Stimulated activated CD4-positive, alpha-beta T cell treated with anti-CD3 and anti-CD28 coated beads, Interleukin-4, amount 100 ng/mL, for 4 hours (primary cell): ENCODE measurements around the gene PRR9.

Experiments
- DNase-seq, 2 experiments: peaks; one replicate each; pipeline ENCODE4 v3.0.0-alpha.2; 2020

Gene PRR9

GRCh38 chr1:153231363-153231762 is 14.0 kb downstream of the PRR9 start:
- no peak for DNase-seq

- no peak for DNase-seq
These were observed 14.4 kb downstream of the PRR9 start for GRCh38 chr1:153231785-153232184.

- no peak for DNase-seq
These were observed 15.2 kb downstream of the PRR9 start for GRCh38 chr1:153232553-153232952.

- DNase-seq, result no peak
These were observed 16.1 kb downstream of the PRR9 start for GRCh38 chr1:153233448-153233847.

GRCh38 chr1:153238527-153238926 is 21.1 kb downstream of the PRR9 start:
- no peak for DNase-seq

GRCh38 chr1:153242160-153242559 is 24.8 kb downstream of the PRR9 start:
- DNase-seq, result no peak

- DNase-seq, result no peak
These were observed 28.1 kb downstream of the PRR9 start for GRCh38 chr1:153245466-153245865.

- no peak for DNase-seq
These were observed 28.6 kb downstream of the PRR9 start for GRCh38 chr1:153246018-153246417.

GRCh38 chr1:153246825-153247224 is 29.4 kb downstream of the PRR9 start:
- no peak for DNase-seq

- DNase-seq, result no peak
These were observed 30.9 kb downstream of the PRR9 start for GRCh38 chr1:153248176-153248879.

GRCh38 chr1:153250166-153250565 is 32.8 kb downstream of the PRR9 start:
- no peak for DNase-seq

GRCh38 chr1:153251087-153251486 is 33.7 kb downstream of the PRR9 start:
- DNase-seq, result no peak

GRCh38 chr1:153251562-153251961 is 34.2 kb downstream of the PRR9 start:
- DNase-seq, result no peak

GRCh38 chr1:153251988-153252387 is 34.6 kb downstream of the PRR9 start:
- no peak for DNase-seq

GRCh38 chr1:153253076-153253475 is 35.7 kb downstream of the PRR9 start:
- DNase-seq, result no peak

- no peak for DNase-seq
These were observed 36.3 kb downstream of the PRR9 start for GRCh38 chr1:153253693-153254092.

GRCh38 chr1:153259387-153259786 is 42.0 kb downstream of the PRR9 start, which contains the start of gene LORICRIN:
Gene LORICRIN, plus strand, starts transcription at chr1:153259687. Its CDS starts 1,263 bp downstream, at chr1:153260950.
- DNase-seq, result no peak

GRCh38 chr1:153260585-153261280 is 43.3 kb downstream of the PRR9 start:
- peak in 1 of 2 experiments; percentile 14 for DNase-seq

- DNase-seq, result peak; percentile 21 to 37
These were observed 44.1 kb downstream of the PRR9 start for GRCh38 chr1:153261281-153262069.

GRCh38 chr1:153262070-153262366 is 44.6 kb downstream of the PRR9 start:
- no peak for DNase-seq

- no peak for DNase-seq
These were observed 45.2 kb downstream of the PRR9 start for GRCh38 chr1:153262462-153263157.

- no peak for DNase-seq
These were observed 48.1 kb downstream of the PRR9 start for GRCh38 chr1:153265457-153265856.
